IPS-11a (cell line): Measurements from ENCODE around the gene HOXB6.

Source experiments
- H3K4me3 ChIP-seq: one replicate; pipeline ENCODE4 v1.5.1; 2013; ENCODE audit warnings: low read depth, low read length, control low read depth

Gene HOXB6

GRCh38 chr17:48596000-48596734 is 8.6 kb downstream of the HOXB6 start:
- no peak overlapping the region for H3K4me3 ChIP-seq

- no peak overlapping the region for H3K4me3 ChIP-seq
Observed at GRCh38 chr17:48595278-48595999, 9.3 kb downstream of the HOXB6 start.

GRCh38 chr17:48594538-48595277 is 10.1 kb downstream of the HOXB6 start:
- no peak overlapping the region for H3K4me3 ChIP-seq

- no peak overlapping the region for H3K4me3 ChIP-seq
Observed at GRCh38 chr17:48593840-48594537, 10.8 kb downstream of the HOXB6 start.

GRCh38 chr17:48593126-48593829 is 11.5 kb downstream of the HOXB6 start, which contains the start of gene HOXB5:
TSS of gene HOXB5 (minus strand) at chr17:48593779. CDS start at chr17:48593682, 97 bp downstream.
- no peak within 1 kb of the TSS for H3K4me3 ChIP-seq

- H3K4me3 ChIP-seq = no peak overlapping the region
Observed at GRCh38 chr17:48592577-48592976, 12.2 kb downstream of the HOXB6 start.

GRCh38 chr17:48592057-48592514 is 12.7 kb downstream of the HOXB6 start:
- no peak overlapping the region for H3K4me3 ChIP-seq

- no peak overlapping the region for H3K4me3 ChIP-seq
Observed at GRCh38 chr17:48591255-48592056, 13.3 kb downstream of the HOXB6 start.

GRCh38 chr17:48590607-48591161 is 14.1 kb downstream of the HOXB6 start:
- no peak overlapping the region for H3K4me3 ChIP-seq

- H3K4me3 ChIP-seq = no peak within 1 kb of the TSS
Observed at GRCh38 chr17:48589831-48590606, 14.8 kb downstream of the HOXB6 start, which contains the start of gene HOXB3. TSS of gene HOXB3 (minus strand) at chr17:48590241. CDS start at chr17:48552474, 37,767 bp downstream.

- H3K4me3 ChIP-seq = no peak overlapping the region
Observed at GRCh38 chr17:48589060-48589830, 15.5 kb downstream of the HOXB6 start.

- H3K4me3 ChIP-seq = no peak overlapping the region
Observed at GRCh38 chr17:48588528-48588927, 16.3 kb downstream of the HOXB6 start.

GRCh38 chr17:48588074-48588415 is 16.7 kb downstream of the HOXB6 start:
- no peak overlapping the region for H3K4me3 ChIP-seq

GRCh38 chr17:48587276-48588073 is 17.3 kb downstream of the HOXB6 start:
- no peak overlapping the region for H3K4me3 ChIP-seq

- H3K4me3 ChIP-seq = no peak overlapping the region
Observed at GRCh38 chr17:48586355-48587258, 18.2 kb downstream of the HOXB6 start.

- H3K4me3 ChIP-seq = no peak overlapping the region
Observed at GRCh38 chr17:48584223-48584741, 20.5 kb downstream of the HOXB6 start.
